ENCODE data around the gene SIRT3. TPM values are rescaled to one million over a fixed set of nuclear protein-coding genes. Genes with fewer than 3 reads are reported as not detected.

SIRT3 gene
- total RNA-seq, 1 experiment from 2014 or later: 13.9 TPM

- DNase-seq: no peak
- WGBS (ENCODE audit: extremely low coverage, insufficient read length, low lambda C conversion rate): no CpG with 5 or more reads among the region's 8 CpGs
- Histone ChIP-seq H4K91ac (ENCODE audit: insufficient read length, low read depth, low read length) (no peak overlapping the region), H2BK5ac (ENCODE audit: insufficient read length, low read length) (no peak overlapping the region), H2BK120ac (ENCODE audit: low read depth, low read length, poor library complexity, severe bottlenecking) (no peak overlapping the region), H3K4me1 (ENCODE audit: insufficient read depth, low read length) (no peaks in the 10 kb centered on the region), H3K27me3 (ENCODE audit: insufficient read depth, low read length) (no peaks in the 10 kb centered on the region), H3K4me2 (ENCODE audit: insufficient read depth, insufficient read length, low read length) (no peak overlapping the region), H4K5ac (ENCODE audit: insufficient read length, low read depth, low read length) (no peak overlapping the region), H3K56ac (ENCODE audit: insufficient read length, low read depth, low read length) (no peak overlapping the region), H3K9me3 (ENCODE audit: control insufficient read depth, low read depth, low read length) (no peaks in the 10 kb centered on the region), H3K79me2 (ENCODE audit: insufficient read depth, low read length) (no peaks in the 10 kb centered on the region), H3K27ac (ENCODE audit: insufficient read length, low read depth, low read length) (no peak overlapping the region), H2AK5ac (ENCODE audit: insufficient read length, low read length) (no peak overlapping the region), H3K9ac (ENCODE audit: extremely low read depth, insufficient read length, low read length) (no peak overlapping the region), H2BK20ac (ENCODE audit: low read depth, low read length, poor library complexity, severe bottlenecking) (no peak overlapping the region), H4K20me1 (ENCODE audit: control insufficient read depth, insufficient read depth, insufficient read length) (no peaks in the 10 kb centered on the region), H2AFZ (ENCODE audit: low read length) (no peak overlapping the region), H3K4ac (ENCODE audit: low read depth, low read length) (no peak overlapping the region), H3K23me2 (ENCODE audit: insufficient read length, low read depth, low read length, poor library complexity, severe bottlenecking) (no peaks in the 10 kb centered on the region), H3K14ac (ENCODE audit: insufficient read depth, low read length) (no peak overlapping the region), H2BK12ac (ENCODE audit: insufficient read length, low read depth, low read length) (no peak overlapping the region), H2BK15ac (ENCODE audit: low read depth, low read length) (no peak overlapping the region), H3T11ph (ENCODE audit: low read length) (no peak overlapping the region), H3K79me1 (ENCODE audit: insufficient read depth, low read depth, low read length, poor library complexity, severe bottlenecking) (no peaks in the 10 kb centered on the region), H4K8ac (replicated peaks; ENCODE audit: insufficient read length, low read depth, low read length) (no peak overlapping the region), H3K23ac (ENCODE audit: insufficient read length, low read depth, low read length) (no peak overlapping the region), H3K18ac (ENCODE audit: insufficient read length, low read depth, low read length) (no peak overlapping the region)
- peak overlapping the region in 1 of 3 experiments; percentile 0; a peak in 2 of 7 replicates for H3K27ac Mint-ChIP-seq
- no peaks in the 10 kb centered on the region for H3K9me3 Mint-ChIP-seq
- TF ChIP-seq CTCF (conservative IDR thresholded peaks at IDR 0.05): no peak
- peaks cover 0 to 5% of the 10 kb centered on the region in 2 experiments; a peak in 2 of 4 replicates for H3K4me1 Mint-ChIP-seq
- H3K27me3 Mint-ChIP-seq (ENCODE audit: low read depth): no peaks in the 10 kb centered on the region; the same call in 1 of the 2 replicates
- peaks cover 54 to 85% (median 65%) of the 10 kb centered on the region in 3 experiments for H3K36me3 Mint-ChIP-seq (ENCODE audit: insufficient read depth in 1 of 3, low read depth in 3 of 3)
- no peak overlapping the region; a peak in 1 of 5 replicates for H3K4me3 Mint-ChIP-seq
Observed at GRCh38 chr11:249062-249461, 12.9 kb upstream of the SIRT3 start.

Data from H9 (cell line).